ENCODE data around the gene IRF8.

DNA sequence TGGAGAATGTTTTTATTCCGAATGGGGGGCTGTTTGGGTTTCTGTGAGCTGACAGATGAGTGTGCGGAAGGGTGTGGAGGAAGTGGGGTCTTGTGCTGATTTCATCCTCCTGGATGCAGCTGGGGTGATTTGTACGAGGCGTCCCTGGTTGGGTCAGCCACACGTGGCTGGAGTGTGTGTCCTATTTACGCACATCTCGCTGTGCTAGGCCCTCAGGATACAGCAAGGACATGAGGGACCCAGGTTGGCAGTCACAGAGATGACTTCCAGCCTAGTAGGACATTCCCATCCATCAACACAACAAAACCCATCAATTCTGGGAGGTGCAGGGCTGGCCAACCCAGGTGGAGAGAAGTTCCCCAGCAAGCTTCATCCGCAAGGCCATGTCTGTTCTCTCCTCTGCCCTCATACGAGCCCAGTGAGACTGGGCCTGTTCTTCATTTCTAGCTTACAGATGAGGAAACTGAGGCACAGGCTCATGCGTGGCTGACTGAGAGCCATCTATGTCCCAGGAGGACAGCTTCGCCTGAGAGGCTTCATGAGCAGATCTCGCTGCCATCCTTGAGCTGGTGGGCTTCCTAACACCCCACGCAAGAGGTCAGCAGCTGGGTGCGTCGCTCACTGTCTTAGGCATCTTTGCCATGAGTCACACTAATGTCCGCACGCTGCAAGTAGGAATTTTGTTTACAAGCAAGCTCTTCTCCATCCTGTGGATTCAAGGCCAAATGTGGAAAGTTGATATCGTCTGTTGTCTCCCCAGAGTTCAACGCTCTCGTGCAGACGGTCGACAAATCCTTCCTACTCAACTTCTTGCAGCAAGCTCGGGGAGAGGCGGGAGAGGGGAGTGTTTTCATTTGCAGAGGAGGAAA, 24.4 kb downstream of the IRF8 start:
- no peak for TF ChIP-seq POLR2A (IDR thresholded peaks at IDR 0.05)
- TF ChIP-seq, protein P1, sequence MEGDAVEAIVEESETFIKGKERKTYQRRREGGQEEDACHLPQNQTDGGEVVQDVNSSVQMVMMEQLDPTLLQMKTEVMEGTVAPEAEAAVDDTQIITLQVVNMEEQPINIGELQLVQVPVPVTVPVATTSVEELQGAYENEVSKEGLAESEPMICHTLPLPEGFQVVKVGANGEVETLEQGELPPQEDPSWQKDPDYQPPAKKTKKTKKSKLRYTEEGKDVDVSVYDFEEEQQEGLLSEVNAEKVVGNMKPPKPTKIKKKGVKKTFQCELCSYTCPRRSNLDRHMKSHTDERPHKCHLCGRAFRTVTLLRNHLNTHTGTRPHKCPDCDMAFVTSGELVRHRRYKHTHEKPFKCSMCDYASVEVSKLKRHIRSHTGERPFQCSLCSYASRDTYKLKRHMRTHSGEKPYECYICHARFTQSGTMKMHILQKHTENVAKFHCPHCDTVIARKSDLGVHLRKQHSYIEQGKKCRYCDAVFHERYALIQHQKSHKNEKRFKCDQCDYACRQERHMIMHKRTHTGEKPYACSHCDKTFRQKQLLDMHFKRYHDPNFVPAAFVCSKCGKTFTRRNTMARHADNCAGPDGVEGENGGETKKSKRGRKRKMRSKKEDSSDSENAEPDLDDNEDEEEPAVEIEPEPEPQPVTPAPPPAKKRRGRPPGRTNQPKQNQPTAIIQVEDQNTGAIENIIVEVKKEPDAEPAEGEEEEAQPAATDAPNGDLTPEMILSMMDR (IDR thresholded peaks at IDR 0.05 in 8 of 11, conservative IDR thresholded peaks at IDR 0.05 in 3 of 11), result no peak
